GM12878 (cell line): ENCODE measurements around the gene TNP2. TPM values are rescaled to one million over a fixed set of nuclear protein-coding genes. Genes with fewer than 3 reads are reported as not detected.
A peak's percentile ranks its signal among the peaks of the same experiment; 100 is the strongest.

Experiments
- ATAC-seq: fragments of 200-7000 bp; cut with Tn5 transposase; 3 replicates; pipeline ENCODE4 v1.9.1; 2020; ENCODE audit warnings: mild to moderate bottlenecking, moderate library complexity
- BruUV-seq: library from RNA; stranded (reverse); fragments of 400-500 nt; replicated peaks from 2 replicates; lab custom pipeline; 2021; lab: Mats Ljungman, UMichigan
- CTCF ChIA-PET: fragments of 300-600 bp; sonication (Branson Sonifier 250); formaldehyde crosslinking; extraction: SDS; loops from one replicate; lab custom pipeline; 2021; ENCODE audit warnings: inconsistent platforms; lab: Yijun Ruan, JAX
- POLR2A ChIA-PET: fragments of 350-600 bp; formaldehyde crosslinking; extraction: SDS; loops from one replicate; lab custom pipeline; 2021; ENCODE audit warnings: inconsistent platforms; lab: Charles Lee
- RAD21 ChIA-PET: fragments of 300-600 bp; sonication (Branson Sonifier 250); formaldehyde crosslinking; loops from one replicate; lab custom pipeline; 2023; ENCODE audit warnings: antibody characterized with exemption; ENCODE audit not compliant: unreplicated experiment; lab: Charles Lee
- SMC1A ChIA-PET: fragments of 300-600 bp; sonication (Branson Sonifier 250); formaldehyde crosslinking; loops from one replicate; lab custom pipeline; 2023; ENCODE audit not compliant: unreplicated experiment, uncharacterized antibody; lab: Charles Lee
- DNase-seq: peaks from one replicate; pipeline ENCODE4 v3.0.0-alpha.2; 2011; ENCODE audit warnings: low read depth, low spot score
- FAIRE-seq: peaks from 3 replicates; lab custom pipeline; 2011; peaks lifted over from hg19 to GRCh38; lab: Jason Lieb, UNC
- H2AFZ ChIP-seq: 2 replicates; pipeline ENCODE4 v1.6.0; 2011; ENCODE audit warnings: low read depth, low read length, control low read depth; ENCODE audit not compliant: control insufficient read depth
- H3K27ac ChIP-seq: 2 replicates; pipeline ENCODE4 v1.5.1; 2011; ENCODE audit warnings: control low read depth; ENCODE audit not compliant: control insufficient read depth, insufficient read depth
- H3K27me3 ChIP-seq, 2 experiments: replicated peaks in 1 of 2; 2 replicates each; pipeline versions ENCODE4 v1.6.0 to v1.6.1; 2011; ENCODE audit warnings: low read length in 1 of 2; ENCODE audit not compliant: control insufficient read depth in 2 of 2, insufficient read depth in 2 of 2
- H3K36me3 ChIP-seq, 2 experiments: 2 replicates each; pipeline ENCODE4 v1.5.1; 2011; ENCODE audit warnings: low read length in 1 of 2; ENCODE audit not compliant: control insufficient read depth in 2 of 2, insufficient read depth in 2 of 2
- H3K4me1 ChIP-seq: 2 replicates; pipeline ENCODE4 v1.6.1; 2011; ENCODE audit warnings: mild to moderate bottlenecking, low read length, moderate library complexity, mixed read lengths; ENCODE audit not compliant: control insufficient read depth, insufficient read depth
- H3K4me2 ChIP-seq: 2 replicates; pipeline ENCODE4 v1.6.0; 2011; ENCODE audit warnings: control low read depth; ENCODE audit not compliant: control insufficient read depth, insufficient read depth
- H3K4me3 ChIP-seq: fragments of 200-600 bp; sonication (generic); 2 replicates; pipeline ENCODE4 v1.5.1; 2016
- H3K79me2 ChIP-seq: 2 replicates; pipeline ENCODE4 v1.6.0; 2011; ENCODE audit warnings: low read length; ENCODE audit not compliant: control insufficient read depth, insufficient read depth
- H3K9ac ChIP-seq: 2 replicates; pipeline ENCODE4 v1.8.0; 2011; ENCODE audit warnings: low read length, control low read depth, mixed read lengths; ENCODE audit not compliant: control insufficient read depth, insufficient read depth
- H3K9me3 ChIP-seq: replicated peaks from 3 replicates; pipeline ENCODE4 v1.5.1; 2011; ENCODE audit warnings: mild to moderate bottlenecking, low read length; ENCODE audit not compliant: control insufficient read depth, insufficient read depth
- H4K20me1 ChIP-seq: 2 replicates; pipeline ENCODE4 v1.6.0; 2011; ENCODE audit not compliant: control insufficient read depth, insufficient read depth
- CHD2 ChIP-seq: IDR thresholded peaks from 2 replicates; pipeline ENCODE4 v1.6.1; 2011; ENCODE audit warnings: low read depth, low read length, improper control_type of control experiment, borderline replicate concordance
- DPF2 ChIP-seq: fragments of 450-650 bp; IDR thresholded peaks from 2 replicates; pipeline ENCODE4 v1.6.1; 2017; ENCODE audit warnings: mild to moderate bottlenecking
- IRF4 ChIP-seq: IDR thresholded peaks from 2 replicates; pipeline ENCODE4 v1.6.1; 2011; ENCODE audit warnings: low read depth, low read length
- KDM1A ChIP-seq: fragments of 200-600 bp; sonication (generic); IDR thresholded peaks from 2 replicates; pipeline ENCODE4 v1.6.1; 2016; ENCODE audit warnings: borderline replicate concordance
- RELA ChIP-seq: fragments of 450-650 bp; IDR thresholded peaks from 2 replicates; pipeline ENCODE4 v1.8.0; 2014; ENCODE audit warnings: borderline replicate concordance; ENCODE audit not compliant: partially characterized antibody
- SMAD5 ChIP-seq: IDR thresholded peaks from 2 replicates; pipeline ENCODE4 v1.6.1; 2016; ENCODE audit warnings: antibody characterized with exemption, low read depth
- SPI1 ChIP-seq: IDR thresholded peaks from 2 replicates; pipeline ENCODE4 v1.6.1; 2011; ENCODE audit warnings: low read depth, mild to moderate bottlenecking, low read length, moderate library complexity, borderline replicate concordance; ENCODE audit not compliant: insufficient read depth
- YBX1 ChIP-seq: fragments of 450-650 bp; IDR thresholded peaks from 2 replicates; pipeline ENCODE4 v1.6.1; 2016; ENCODE audit warnings: antibody characterized with exemption
- ZBED1 ChIP-seq: IDR thresholded peaks from 2 replicates; pipeline ENCODE4 v1.6.1; 2016; ENCODE audit warnings: borderline replicate concordance
- ZZZ3 ChIP-seq: IDR thresholded peaks from 2 replicates; pipeline ENCODE4 v1.6.1; 2011; ENCODE audit warnings: low read depth; ENCODE audit not compliant: control insufficient read depth, insufficient read length
- WGBS: methylation state at CpG from one replicate; pipeline ENCODE4 v1.1.6; 2016; ENCODE audit warnings: low lambda C conversion rate; ENCODE audit not compliant: insufficient replicate concordance, insufficient coverage; ENCODE audit errors: missing lambda C conversion rate; 5-methylcytosine and 5-hydroxymethylcytosine counted together
- in situ Hi-C: fragments of 300-500 bp; cut with MboI; formaldehyde crosslinking; loops from 9 replicates; pipeline ENCODE4 v1.14.3; 2018; ENCODE audit warnings: mixed read lengths
- intact Hi-C: fragments of 100-400 bp; cut with micrococcal nuclease; formaldehyde crosslinking; loops from one replicate; pipeline ENCODE4 v1.14.2; 2022; ENCODE audit not compliant: unreplicated experiment
- polyA plus RNA-seq, 11 experiments: library from polyadenylated mRNA; depleted of rRNA in 4 of 11; unstranded in 6 of 11; stranded (reverse) in 5 of 11; fragments of >200 nt; fragmentation: Nextera tagmentation in 4 of 11; fragmentation: Illumina TruSeq in 1 of 11; extraction: Ambion mirVana in 4 of 11; extraction: Trizol in 1 of 11; gene quantifications; 1 replicate in 1 of 11; 2 replicates in 10 of 11; pipeline versions ENCODE4 v1.2.1 to v1.2.3, GENCODE V29; 2011 to 2016; ENCODE audit warnings: inconsistent platforms in 2 of 11, missing spikeins in 2 of 11, low read depth in 1 of 11
- total RNA-seq, 4 experiments: library from RNA; depleted of rRNA in 3 of 4; stranded (reverse); fragments of >200 nt in 3 of 4; fragmentation: Illumina TruSeq in 1 of 4; extraction: Trizol in 1 of 4; gene quantifications; 2 replicates each; pipeline versions ENCODE4 v1.2.1 to v1.2.3, GENCODE V29; 2013 to 2021
- TF ChIP-seq, protein P1 (sequence below): IDR thresholded peaks from 2 replicates; pipeline ENCODE4 v1.6.1; 2012; ENCODE audit warnings: low read depth, low read length, improper control_type of control experiment
- TF ChIP-seq, protein P2 (sequence below): IDR thresholded peaks from 2 replicates; pipeline ENCODE4 v1.6.1; 2012; ENCODE audit warnings: low read depth, low read length, improper control_type of control experiment
- TF ChIP-seq, protein P3 (sequence below): fragments of 450-650 bp; IDR thresholded peaks from 2 replicates; pipeline ENCODE4 v1.6.1; 2016; ENCODE audit warnings: mild to moderate bottlenecking
- TF ChIP-seq, protein P4 (sequence below): fragments of 450-650 bp; IDR thresholded peaks from 2 replicates; pipeline ENCODE4 v1.6.1; 2017; ENCODE audit warnings: antibody characterized with exemption, mild to moderate bottlenecking, moderate library complexity

TNP2 gene
- total and polyA plus RNA-seq, 10 of the 15 experiments (the other 5 are each of a cell fraction or from before 2014, with no cell fraction given), result not detected

DNA sequence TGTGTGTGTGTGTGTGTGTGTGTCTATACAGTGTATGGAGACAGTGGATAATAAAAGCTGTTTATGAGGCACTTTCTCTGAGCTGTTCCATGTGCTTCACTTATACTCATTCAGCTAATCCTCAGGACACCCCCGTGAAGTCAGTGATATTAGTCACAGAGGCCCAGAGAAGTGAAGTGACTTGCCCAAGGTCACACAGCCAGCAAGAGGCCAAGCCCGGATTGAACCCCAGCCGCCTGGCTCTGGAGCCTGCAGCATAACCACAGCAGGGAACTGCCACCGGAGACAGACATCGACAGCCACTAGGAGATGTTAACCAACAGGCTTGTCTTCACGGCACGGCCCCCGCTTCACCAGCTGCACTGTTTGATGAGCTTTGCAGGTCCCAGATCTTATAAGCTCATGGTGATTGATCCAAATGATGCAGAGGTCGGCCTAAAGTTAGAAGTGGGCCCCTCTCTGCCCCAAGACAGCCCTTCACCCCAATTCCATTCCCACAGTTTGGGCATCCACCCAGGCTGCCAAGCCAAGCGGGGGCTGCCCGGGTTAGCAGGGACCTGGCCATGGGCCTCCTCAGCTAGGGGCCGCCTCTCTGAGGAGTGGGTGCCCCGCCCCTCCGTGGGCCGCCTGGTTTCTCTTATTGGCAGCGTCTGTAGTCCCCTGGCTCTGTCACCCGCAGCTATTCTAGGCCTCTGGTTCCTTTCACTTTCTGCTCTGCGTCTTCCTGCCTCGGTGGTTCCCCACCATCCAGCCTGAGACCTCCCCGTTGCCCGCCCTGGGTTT lies 44.0 kb downstream of the TNP2 start (continued):
- TF ChIP-seq KDM1A (no peak), CHD2 (peak; percentile 33; the same call in 1 of the 2 replicates)

DNA sequence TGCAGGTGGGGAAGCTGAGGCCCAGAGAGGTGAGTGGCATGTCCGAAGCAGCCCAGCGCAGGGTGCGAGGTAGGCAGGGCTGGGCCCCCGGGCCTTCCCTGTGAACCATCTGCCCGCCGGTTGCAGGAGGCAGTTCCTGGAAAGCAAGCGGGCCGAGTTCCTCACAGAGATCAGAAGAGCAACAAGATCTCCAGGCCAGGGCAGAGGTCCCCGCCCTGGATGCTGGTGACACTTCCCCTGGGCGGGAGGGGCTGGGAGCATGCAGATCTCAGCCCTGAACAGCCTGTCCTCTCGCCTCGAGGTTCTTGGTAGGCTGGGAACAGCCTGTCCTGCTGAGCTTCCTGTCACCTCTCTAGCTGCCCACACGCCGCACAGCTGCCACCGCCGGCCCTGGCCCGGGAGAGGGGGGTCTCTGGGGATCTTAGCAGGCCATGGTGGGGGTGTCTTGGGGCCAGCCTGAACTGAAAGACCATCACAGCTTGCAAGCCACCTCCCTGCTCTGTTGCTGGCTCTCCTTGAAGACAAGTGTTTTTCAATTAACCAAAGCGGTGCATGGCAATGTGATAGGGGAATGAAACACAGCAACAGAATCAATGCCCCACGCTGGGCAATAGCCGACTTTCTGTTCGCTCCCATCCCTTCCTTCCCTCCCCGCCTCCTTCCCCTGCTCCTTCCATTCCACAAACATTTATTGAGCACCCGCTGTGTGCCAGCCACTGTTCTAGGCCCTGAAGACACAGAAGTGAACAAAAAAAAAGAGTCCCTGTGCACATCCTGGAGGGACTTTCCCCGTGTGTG lies 44.8 kb downstream of the TNP2 start:
- WGBS, result 7% methylated on average over 24 of the region's 24 CpGs
- H3K27ac ChIP-seq, result peak overlapping the region; percentile 94
- ATAC-seq (peak; percentile 75), DNase-seq (peak; percentile 57), FAIRE-seq (peak; percentile 62)
- POLR2A ChIA-PET, result interaction anchor here (0.5 to 3.9 kb wide), 18 partner anchors 10 to 648 kb away, joined by 3 to 53 read pairs (median 8); partner anchors contain the start of gene SOCS1
- no TSS peak for BruUV-seq
- in situ Hi-C loops (no loop called here), intact Hi-C loops (loop anchor here (2.0 kb wide), 3 partner anchors 21 to 41 kb away; no protein-coding TSS in a partner anchor)
- CTCF ChIA-PET, result interaction anchor here (0.6 to 3.9 kb wide), 12 partner anchors 15 to 242 kb away, joined by 3 to 29 read pairs (median 4); partner anchors contain the start of gene SOCS1
- peak overlapping the region; percentile 58 for H2AFZ ChIP-seq
- H3K4me3 ChIP-seq, result peak overlapping the region; percentile 19; the same call in 1 of the 2 replicates
- H3K27me3 ChIP-seq, result no peaks in the 10 kb centered on the region
- RAD21 ChIA-PET, result interaction anchor here (0.9 to 4.3 kb wide), 35 partner anchors 8 to 346 kb away, joined by 3 to 76 read pairs (median 5); partner anchors contain the start of gene SOCS1
- H4K20me1 ChIP-seq, result no peaks in the 10 kb centered on the region
- SMC1A ChIA-PET, result interaction anchor here (0.7 to 3.9 kb wide), 29 partner anchors 9 to 259 kb away, joined by 3 to 34 read pairs (median 5); partner anchors contain the start of gene SOCS1
- H3K79me2 ChIP-seq, result no peaks in the 10 kb centered on the region
- H3K4me1 ChIP-seq, result peaks cover 28% of the 10 kb centered on the region
- peak overlapping the region; percentile 91 for H3K4me2 ChIP-seq
- peak overlapping the region; percentile 68; the same call in 1 of the 2 replicates for H3K9ac ChIP-seq
- H3K36me3 ChIP-seq, result no peaks in the 10 kb centered on the region
- no peaks in the 10 kb centered on the region for H3K9me3 ChIP-seq
- TF ChIP-seq, protein P1, sequence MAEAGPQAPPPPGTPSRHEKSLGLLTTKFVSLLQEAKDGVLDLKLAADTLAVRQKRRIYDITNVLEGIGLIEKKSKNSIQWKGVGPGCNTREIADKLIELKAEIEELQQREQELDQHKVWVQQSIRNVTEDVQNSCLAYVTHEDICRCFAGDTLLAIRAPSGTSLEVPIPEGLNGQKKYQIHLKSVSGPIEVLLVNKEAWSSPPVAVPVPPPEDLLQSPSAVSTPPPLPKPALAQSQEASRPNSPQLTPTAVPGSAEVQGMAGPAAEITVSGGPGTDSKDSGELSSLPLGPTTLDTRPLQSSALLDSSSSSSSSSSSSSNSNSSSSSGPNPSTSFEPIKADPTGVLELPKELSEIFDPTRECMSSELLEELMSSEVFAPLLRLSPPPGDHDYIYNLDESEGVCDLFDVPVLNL, result no peak
- TF ChIP-seq, protein P2, sequence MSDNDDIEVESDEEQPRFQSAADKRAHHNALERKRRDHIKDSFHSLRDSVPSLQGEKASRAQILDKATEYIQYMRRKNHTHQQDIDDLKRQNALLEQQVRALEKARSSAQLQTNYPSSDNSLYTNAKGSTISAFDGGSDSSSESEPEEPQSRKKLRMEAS, result no peak
- no peak for TF ChIP-seq RELA
- no peak for TF ChIP-seq ZZZ3
- TF ChIP-seq ZBED1, result no peak
- TF ChIP-seq YBX1, result no peak
- TF ChIP-seq, protein P3, sequence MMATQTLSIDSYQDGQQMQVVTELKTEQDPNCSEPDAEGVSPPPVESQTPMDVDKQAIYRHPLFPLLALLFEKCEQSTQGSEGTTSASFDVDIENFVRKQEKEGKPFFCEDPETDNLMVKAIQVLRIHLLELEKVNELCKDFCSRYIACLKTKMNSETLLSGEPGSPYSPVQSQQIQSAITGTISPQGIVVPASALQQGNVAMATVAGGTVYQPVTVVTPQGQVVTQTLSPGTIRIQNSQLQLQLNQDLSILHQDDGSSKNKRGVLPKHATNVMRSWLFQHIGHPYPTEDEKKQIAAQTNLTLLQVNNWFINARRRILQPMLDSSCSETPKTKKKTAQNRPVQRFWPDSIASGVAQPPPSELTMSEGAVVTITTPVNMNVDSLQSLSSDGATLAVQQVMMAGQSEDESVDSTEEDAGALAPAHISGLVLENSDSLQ, result no peak
- TF ChIP-seq SPI1, result peak; percentile 53
- TF ChIP-seq IRF4, result no peak
- TF ChIP-seq, protein P4, sequence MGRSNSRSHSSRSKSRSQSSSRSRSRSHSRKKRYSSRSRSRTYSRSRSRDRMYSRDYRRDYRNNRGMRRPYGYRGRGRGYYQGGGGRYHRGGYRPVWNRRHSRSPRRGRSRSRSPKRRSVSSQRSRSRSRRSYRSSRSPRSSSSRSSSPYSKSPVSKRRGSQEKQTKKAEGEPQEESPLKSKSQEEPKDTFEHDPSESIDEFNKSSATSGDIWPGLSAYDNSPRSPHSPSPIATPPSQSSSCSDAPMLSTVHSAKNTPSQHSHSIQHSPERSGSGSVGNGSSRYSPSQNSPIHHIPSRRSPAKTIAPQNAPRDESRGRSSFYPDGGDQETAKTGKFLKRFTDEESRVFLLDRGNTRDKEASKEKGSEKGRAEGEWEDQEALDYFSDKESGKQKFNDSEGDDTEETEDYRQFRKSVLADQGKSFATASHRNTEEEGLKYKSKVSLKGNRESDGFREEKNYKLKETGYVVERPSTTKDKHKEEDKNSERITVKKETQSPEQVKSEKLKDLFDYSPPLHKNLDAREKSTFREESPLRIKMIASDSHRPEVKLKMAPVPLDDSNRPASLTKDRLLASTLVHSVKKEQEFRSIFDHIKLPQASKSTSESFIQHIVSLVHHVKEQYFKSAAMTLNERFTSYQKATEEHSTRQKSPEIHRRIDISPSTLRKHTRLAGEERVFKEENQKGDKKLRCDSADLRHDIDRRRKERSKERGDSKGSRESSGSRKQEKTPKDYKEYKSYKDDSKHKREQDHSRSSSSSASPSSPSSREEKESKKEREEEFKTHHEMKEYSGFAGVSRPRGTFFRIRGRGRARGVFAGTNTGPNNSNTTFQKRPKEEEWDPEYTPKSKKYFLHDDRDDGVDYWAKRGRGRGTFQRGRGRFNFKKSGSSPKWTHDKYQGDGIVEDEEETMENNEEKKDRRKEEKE, result no peak
- peak; percentile 45; the same call in 1 of the 2 replicates for TF ChIP-seq DPF2
- TF ChIP-seq SMAD5, result no peak
